Chondrocyte (in vitro differentiated cells): ENCODE measurements around the gene COL7A1. TPM values are rescaled to one million over a fixed set of nuclear protein-coding genes. Genes with fewer than 3 reads are reported as not detected.

ENCODE experiments used
- DNase-seq: peaks from one replicate; pipeline ENCODE4 v3.0.0; 2021; ENCODE audit warnings: mixed read lengths, low spot score
- H3K27ac Mint-ChIP-seq: one replicate; pipeline ENCODE4 v1.8.0; 2021; ENCODE audit warnings: mild to moderate bottlenecking, moderate library complexity, mixed read lengths; ENCODE audit not compliant: unreplicated experiment
- H3K27me3 Mint-ChIP-seq: 2 replicates; pipeline ENCODE4 v1.8.0; 2021; ENCODE audit warnings: low read depth, mixed read lengths
- H3K36me3 Mint-ChIP-seq: 2 replicates; pipeline ENCODE4 v1.8.0; 2021; ENCODE audit warnings: low read depth, mixed read lengths
- H3K4me1 Mint-ChIP-seq: 2 replicates; pipeline ENCODE4 v1.8.0; 2021; ENCODE audit warnings: low read depth, mild to moderate bottlenecking, mixed read lengths
- H3K4me3 Mint-ChIP-seq: one replicate; pipeline ENCODE4 v1.8.0; 2021; ENCODE audit warnings: mild to moderate bottlenecking, moderate library complexity, mixed read lengths; ENCODE audit not compliant: unreplicated experiment
- H3K9me3 Mint-ChIP-seq: 2 replicates; pipeline ENCODE4 v1.8.0; 2021; ENCODE audit warnings: low read depth, mixed read lengths
- total RNA-seq: library from RNA; stranded (reverse); gene quantifications from 3 replicates; pipeline ENCODE4 v1.2.1, GENCODE V29; 2021
- TF ChIP-seq, protein P1 (sequence below): fragments of 200-600 bp; sonication (generic); IDR thresholded peaks from 2 replicates; pipeline ENCODE4 v1.5.0; 2021; ENCODE audit warnings: antibody characterized with exemption, mild to moderate bottlenecking, moderate library complexity

Gene COL7A1
- total RNA-seq, 1 donor from 2014 or later: 36.6 TPM

DNA sequence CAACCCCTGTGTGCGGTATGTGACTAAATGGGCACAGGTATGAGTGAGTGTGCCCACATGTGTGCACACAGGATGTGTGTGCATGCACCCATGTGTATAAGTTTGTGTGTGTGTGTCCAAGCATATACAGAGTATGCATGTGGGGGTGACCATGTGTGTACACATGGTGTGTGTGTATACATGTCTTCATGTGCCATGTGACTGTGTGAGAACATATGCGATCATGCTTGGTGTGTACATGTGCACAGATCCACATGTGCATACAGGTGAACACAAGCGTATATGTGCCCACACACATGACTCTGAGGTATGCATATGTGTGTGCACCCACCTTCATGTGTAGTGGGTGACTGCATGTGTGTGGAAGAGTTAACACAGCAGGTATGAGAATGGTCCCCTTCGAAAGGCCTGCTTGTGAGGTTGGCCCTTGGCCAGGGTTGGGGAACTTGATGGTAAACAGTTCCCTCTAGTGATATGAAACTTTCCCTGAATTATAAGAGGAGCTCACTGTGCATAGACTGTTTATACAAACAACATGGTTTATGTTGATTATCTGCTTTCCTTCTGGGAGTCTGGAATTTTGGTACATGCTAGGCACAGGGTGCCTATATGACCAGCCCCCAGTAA lies 48.8 kb downstream of the COL7A1 start:
- Mint-ChIP-seq H3K27ac (no peak overlapping the region), H3K4me3 (no peak overlapping the region), H3K27me3 (no peaks in the 10 kb centered on the region), H3K4me1 (peaks cover 3% of the 10 kb centered on the region), H3K36me3 (peaks cover 27% of the 10 kb centered on the region), H3K9me3 (no peaks in the 10 kb centered on the region)
- TF ChIP-seq, protein P1, sequence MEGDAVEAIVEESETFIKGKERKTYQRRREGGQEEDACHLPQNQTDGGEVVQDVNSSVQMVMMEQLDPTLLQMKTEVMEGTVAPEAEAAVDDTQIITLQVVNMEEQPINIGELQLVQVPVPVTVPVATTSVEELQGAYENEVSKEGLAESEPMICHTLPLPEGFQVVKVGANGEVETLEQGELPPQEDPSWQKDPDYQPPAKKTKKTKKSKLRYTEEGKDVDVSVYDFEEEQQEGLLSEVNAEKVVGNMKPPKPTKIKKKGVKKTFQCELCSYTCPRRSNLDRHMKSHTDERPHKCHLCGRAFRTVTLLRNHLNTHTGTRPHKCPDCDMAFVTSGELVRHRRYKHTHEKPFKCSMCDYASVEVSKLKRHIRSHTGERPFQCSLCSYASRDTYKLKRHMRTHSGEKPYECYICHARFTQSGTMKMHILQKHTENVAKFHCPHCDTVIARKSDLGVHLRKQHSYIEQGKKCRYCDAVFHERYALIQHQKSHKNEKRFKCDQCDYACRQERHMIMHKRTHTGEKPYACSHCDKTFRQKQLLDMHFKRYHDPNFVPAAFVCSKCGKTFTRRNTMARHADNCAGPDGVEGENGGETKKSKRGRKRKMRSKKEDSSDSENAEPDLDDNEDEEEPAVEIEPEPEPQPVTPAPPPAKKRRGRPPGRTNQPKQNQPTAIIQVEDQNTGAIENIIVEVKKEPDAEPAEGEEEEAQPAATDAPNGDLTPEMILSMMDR: no peak
- no peak for DNase-seq

DNA sequence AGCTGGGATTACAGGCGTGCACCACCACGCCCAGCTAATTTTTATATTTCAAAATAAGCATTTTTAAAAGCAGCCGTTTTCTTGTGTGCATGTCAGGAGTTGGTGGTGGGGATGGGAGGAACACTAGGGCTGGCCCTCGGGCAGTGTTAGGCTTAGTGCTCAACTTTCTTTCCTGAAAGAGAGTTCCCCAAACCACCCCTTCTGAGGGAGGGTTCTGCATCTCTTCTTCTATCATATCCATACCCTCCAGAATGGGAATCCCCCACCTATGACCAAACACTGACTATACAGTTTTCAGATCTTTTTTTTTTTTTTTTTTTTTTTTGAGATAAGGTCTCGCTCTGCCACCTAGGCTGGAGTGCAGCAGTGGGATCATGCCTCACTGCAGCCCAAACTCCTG lies 51.0 kb downstream of the COL7A1 start:
- peaks cover 3% of the 10 kb centered on the region for H3K4me1 Mint-ChIP-seq

DNA sequence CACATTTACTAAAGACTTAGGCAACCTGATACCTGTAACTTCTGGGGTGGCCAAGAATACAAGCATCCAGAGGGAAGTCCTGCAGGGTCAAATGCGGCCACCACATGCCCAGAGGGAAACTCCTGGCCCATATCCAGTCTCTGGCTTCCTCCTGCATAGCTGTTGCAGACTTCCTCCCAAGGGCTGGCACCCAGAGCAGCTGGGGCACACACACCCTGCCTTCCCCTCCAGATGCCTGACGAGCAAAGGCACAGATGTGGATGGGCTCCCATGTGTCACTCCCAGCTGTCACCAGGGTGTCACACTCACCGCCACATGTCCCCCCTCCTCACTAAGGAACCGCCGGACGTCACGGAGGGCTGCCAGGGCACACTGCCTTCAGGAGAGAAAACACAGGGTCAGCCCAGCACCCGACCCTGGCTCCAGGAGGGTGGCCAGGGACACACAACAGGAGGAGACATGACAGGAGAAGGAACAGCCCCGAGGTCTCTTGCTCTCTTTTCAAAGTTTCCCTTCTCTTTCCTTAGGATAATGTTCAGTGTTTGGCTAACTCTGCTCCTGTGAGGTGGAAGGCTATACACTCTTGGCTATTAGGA lies 51.8 kb downstream of the COL7A1 start:
- TF ChIP-seq, protein P1: no peak
- Mint-ChIP-seq H3K27ac (no peak overlapping the region), H3K4me1 (no peaks in the 10 kb centered on the region), H3K4me3 (no peak overlapping the region), H3K27me3 (no peaks in the 10 kb centered on the region), H3K36me3 (peaks cover 28% of the 10 kb centered on the region), H3K9me3 (no peaks in the 10 kb centered on the region)
- no peak for DNase-seq

More for the DNA sequence above, 51.0 kb downstream of the COL7A1 start:
- Mint-ChIP-seq H3K27me3 (no peaks in the 10 kb centered on the region), H3K36me3 (peaks cover 27% of the 10 kb centered on the region), H3K27ac (no peak overlapping the region), H3K9me3 (no peaks in the 10 kb centered on the region), H3K4me3 (no peak overlapping the region)
- DNase-seq: no peak
- TF ChIP-seq, protein P1: no peak

DNA sequence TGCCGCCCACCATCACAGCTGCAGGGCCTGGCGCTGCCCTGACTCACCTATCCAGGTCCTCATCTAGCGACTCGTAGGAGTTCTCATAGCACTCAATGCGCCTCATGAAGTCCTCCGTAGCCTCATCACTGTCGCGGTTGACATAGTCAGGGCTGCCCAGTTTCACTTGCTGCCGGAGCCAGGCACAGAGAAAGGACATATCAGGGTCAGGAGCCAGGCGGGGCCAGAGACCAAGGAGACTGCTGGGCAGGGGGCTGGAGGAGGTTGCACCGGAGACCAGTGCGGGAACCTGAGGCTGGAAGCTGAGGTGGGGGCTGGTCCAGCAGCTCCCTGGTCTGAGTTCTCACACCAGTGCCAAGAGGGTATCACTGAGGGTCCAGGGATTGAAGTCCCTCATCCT lies 56.7 kb downstream of the COL7A1 start:
- Mint-ChIP-seq H3K9me3 (no peaks in the 10 kb centered on the region), H3K4me3 (no peak overlapping the region), H3K27me3 (no peaks in the 10 kb centered on the region), H3K27ac (no peak overlapping the region), H3K36me3 (peaks cover 43% of the 10 kb centered on the region), H3K4me1 (no peaks in the 10 kb centered on the region)
- DNase-seq: no peak
- TF ChIP-seq, protein P1: no peak

DNA sequence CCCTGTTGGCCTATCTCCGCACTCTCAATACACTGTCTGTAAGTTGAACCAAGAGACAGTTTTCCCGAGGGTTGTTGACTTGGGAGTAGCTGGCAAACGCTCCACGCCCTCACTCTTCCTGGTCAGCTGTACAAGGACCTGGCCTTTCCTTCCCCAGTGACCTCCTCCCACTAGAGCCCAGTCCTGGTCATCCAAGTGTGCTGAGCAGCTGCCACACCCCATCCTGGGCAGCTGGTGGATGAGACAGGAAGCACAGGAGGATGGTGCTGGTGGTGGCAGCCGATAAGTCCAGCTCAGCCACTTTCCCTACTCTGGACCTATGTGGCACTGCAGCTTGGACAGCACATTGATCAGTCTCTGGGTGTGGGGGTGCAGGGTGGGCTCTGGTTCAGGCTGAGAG lies 58.3 kb downstream of the COL7A1 start:
- Mint-ChIP-seq H3K4me1 (no peaks in the 10 kb centered on the region), H3K4me3 (no peak overlapping the region), H3K27me3 (no peaks in the 10 kb centered on the region), H3K36me3 (peaks cover 40% of the 10 kb centered on the region), H3K9me3 (no peaks in the 10 kb centered on the region), H3K27ac (no peak overlapping the region)
- no peak for DNase-seq
- TF ChIP-seq, protein P1: no peak
